ENCODE measurements around the gene SEMA5B. TPM values are rescaled to one million over a fixed set of nuclear protein-coding genes. Genes with fewer than 3 reads are reported as not detected.
A peak's percentile ranks its signal among the peaks of the same experiment; 100 is the strongest.

Gene SEMA5B
- total and polyA plus RNA-seq, 12 donors = 1.3 to 12.7 (median 7.4) TPM

DNA sequence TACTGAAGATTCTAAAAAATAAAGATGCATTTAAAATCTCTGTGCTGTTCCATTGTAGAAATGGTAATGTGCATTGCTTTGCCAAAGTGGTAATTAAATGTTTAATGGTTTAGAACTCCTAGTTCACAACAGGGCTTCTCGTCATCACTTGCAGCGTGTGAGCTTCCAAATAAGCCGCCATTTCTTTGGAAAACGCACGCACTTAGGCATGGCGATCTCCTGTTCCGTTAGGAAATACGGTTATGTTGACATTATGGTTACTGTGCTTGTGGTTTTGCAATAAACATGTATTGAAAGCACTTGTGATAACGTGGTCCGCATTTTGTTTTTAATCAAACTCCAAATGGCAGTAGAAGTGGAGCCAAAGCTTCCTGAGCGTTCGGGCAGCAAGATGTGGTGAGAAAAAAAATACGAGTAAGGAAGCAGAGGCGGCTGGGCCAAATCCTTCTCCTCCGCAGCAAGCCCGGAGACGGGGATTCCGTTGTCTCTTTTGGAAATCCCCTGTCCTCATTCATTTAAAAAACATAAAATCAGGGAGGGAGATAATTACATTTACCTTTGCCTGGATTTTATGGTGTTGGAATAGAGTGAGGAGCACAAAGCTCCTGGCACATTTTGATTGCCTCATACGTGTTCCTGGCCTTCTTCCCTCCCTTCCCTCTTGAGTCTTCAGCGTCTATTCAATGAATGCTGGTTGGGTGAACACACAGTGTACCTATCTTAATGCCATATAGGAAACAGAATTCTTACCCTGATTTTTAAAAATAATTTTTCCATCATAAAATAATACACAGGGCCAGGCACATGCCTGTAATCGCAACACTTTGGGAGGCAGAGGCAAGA is 135.2 kb downstream of the SEMA5B start:
- Histone ChIP-seq H3K36me3 (no peaks in the 10 kb centered on the region), H3K4me3 (no peak overlapping the region), H3K27me3 (peaks cover 0 to 9% (median 0%) of the 10 kb centered on the region in 7 donors), H3K4me1 (peaks cover 0 to 29% (median 18%) of the 10 kb centered on the region in 9 donors), H3K27ac (no peak overlapping the region), H3K9me3 (no peaks in the 10 kb centered on the region)
- DNase-seq (no peak), ATAC-seq (no peak)
- intact Hi-C loops (cut with DNase I) = loop anchor here in 1 of 10 donors (5.0 kb wide), 1 partner anchor 370 kb away; no protein-coding TSS in a partner anchor
- TF ChIP-seq, protein P1, sequence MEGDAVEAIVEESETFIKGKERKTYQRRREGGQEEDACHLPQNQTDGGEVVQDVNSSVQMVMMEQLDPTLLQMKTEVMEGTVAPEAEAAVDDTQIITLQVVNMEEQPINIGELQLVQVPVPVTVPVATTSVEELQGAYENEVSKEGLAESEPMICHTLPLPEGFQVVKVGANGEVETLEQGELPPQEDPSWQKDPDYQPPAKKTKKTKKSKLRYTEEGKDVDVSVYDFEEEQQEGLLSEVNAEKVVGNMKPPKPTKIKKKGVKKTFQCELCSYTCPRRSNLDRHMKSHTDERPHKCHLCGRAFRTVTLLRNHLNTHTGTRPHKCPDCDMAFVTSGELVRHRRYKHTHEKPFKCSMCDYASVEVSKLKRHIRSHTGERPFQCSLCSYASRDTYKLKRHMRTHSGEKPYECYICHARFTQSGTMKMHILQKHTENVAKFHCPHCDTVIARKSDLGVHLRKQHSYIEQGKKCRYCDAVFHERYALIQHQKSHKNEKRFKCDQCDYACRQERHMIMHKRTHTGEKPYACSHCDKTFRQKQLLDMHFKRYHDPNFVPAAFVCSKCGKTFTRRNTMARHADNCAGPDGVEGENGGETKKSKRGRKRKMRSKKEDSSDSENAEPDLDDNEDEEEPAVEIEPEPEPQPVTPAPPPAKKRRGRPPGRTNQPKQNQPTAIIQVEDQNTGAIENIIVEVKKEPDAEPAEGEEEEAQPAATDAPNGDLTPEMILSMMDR (IDR thresholded peaks at IDR 0.05) = no peak
- 94 to 97% methylated on average over 21 of the region's 21 CpGs for whole genome bisulfite sequencing, 2 donors

DNA sequence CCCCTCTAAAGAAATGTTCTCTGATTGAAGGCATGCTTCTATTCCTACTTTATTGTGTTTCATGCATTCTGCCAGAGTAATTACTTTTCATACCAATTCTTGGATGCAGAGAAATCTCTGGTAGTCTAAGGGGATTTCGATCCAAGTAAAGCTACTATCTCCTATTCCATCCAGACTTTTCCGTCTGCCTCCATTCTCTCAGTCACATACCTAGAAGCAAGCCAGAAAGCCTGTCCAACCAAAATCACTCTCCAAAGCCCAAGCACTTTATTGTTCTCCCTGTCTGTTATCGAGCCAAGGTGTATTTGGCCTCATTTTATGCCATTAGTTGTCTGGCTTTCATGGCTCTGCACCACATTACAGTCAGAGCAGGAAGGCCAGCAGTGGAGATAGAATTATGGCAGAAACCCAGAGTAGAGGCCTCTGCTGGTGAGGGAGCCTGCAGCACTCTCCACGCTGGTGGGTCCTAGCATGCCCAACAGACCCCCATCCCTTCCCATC is 136.8 kb downstream of the SEMA5B start:
- H3K27me3 ChIP-seq = peaks cover 0 to 3% (median 0%) of the 10 kb centered on the region in 7 donors
- no peak overlapping the region for H3K27ac ChIP-seq
- H3K36me3 ChIP-seq = no peaks in the 10 kb centered on the region
- intact Hi-C loops (cut with DNase I) = loop anchor here in 1 of 10 donors (5.0 kb wide), 1 partner anchor 372 kb away; no protein-coding TSS in a partner anchor
- 83 to 86% methylated on average over 4 of the region's 4 CpGs for WGBS, 2 donors
- H3K4me1 ChIP-seq = peaks cover 0 to 29% (median 18%) of the 10 kb centered on the region in 9 donors
- no peaks in the 10 kb centered on the region for H3K9me3 ChIP-seq
- no peak overlapping the region for H3K4me3 ChIP-seq
- ATAC-seq (peak in 2 of 8 donors; percentile 26 to 27), DNase-seq (no peak)
- TF ChIP-seq, protein P1 (IDR thresholded peaks at IDR 0.05) = no peak

DNA sequence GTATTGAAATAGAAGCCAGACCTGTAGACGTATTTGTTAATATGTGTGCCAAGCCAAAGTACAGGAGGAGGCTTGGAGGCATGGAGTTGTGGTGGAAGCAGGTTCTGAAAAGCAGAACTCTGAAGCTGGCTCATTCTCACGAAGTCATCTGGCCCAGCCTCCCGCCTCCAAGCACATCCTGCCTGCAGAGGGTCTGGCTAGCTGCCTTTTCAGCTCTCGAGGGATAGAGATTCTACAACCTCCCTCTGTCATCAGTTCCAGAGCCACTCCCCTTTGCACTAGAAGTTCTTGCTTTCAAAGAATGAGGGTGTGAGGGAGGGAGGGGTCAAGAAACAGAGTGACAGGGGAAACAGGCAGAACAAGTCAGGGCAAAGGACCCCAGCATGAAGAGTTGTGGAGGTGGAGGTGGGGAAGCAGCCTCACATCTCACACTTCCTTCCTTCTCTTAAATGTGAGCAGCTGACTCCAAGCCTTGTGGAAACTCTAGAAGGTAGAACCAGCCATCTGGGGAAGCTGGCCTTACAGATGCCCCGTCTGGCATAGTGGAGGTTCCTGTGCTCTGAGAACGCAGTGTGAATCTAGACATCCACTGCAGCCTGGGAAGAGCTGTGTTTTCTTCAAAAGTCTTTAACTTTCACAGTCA is 137.4 kb downstream of the SEMA5B start:
- intact Hi-C loops (cut with DNase I) = loop anchor here in 1 of 10 donors (5.0 kb wide), 1 partner anchor 372 kb away; no protein-coding TSS in a partner anchor
- ATAC-seq (peak; percentile 82 to 90 (median 86)), DNase-seq (peak; percentile 43 to 83)

More for the DNA sequence above, 137.4 kb downstream of the SEMA5B start:
- no peak overlapping the region for H3K4me3 ChIP-seq
- H3K27me3 ChIP-seq = peaks cover 0 to 3% (median 0%) of the 10 kb centered on the region in 7 donors
- H3K4me1 ChIP-seq = peaks cover 0 to 29% (median 18%) of the 10 kb centered on the region in 9 donors
- TF ChIP-seq, protein P1 (IDR thresholded peaks at IDR 0.05) = no peak
- no peak overlapping the region for H3K27ac ChIP-seq
- no peaks in the 10 kb centered on the region for H3K9me3 ChIP-seq
- 21% methylated on average over 6 of the region's 6 CpGs for WGBS, 2 donors
- peaks cover 0 to 5% (median 0%) of the 10 kb centered on the region in 9 donors for H3K36me3 ChIP-seq
